GM23248 (cell line): Measurements from ENCODE around the gene NAT8L. TPM values are rescaled to one million over a fixed set of nuclear protein-coding genes. Genes with fewer than 3 reads are reported as not detected.

Experiments
- DNase-seq: peaks from one replicate; pipeline ENCODE4 v3.0.0-alpha.2; 2015
- H2AFZ ChIP-seq: fragments of 200-600 bp; sonication (generic); 2 replicates; pipeline ENCODE4 v1.6.1; 2016; ENCODE audit warnings: antibody characterized with exemption
- H3F3A ChIP-seq: fragments of 200-600 bp; sonication (generic); 2 replicates; pipeline ENCODE4 v1.6.1; 2016; ENCODE audit warnings: mild to moderate bottlenecking, antibody characterized with exemption, mixed run types; ENCODE audit not compliant: insufficient read depth
- H3K27ac ChIP-seq: fragments of 200-600 bp; sonication (generic); 2 replicates; pipeline ENCODE4 v1.5.1; 2016; ENCODE audit warnings: mild to moderate bottlenecking
- H3K27me3 ChIP-seq: fragments of 200-600 bp; sonication (generic); replicated peaks from 2 replicates; pipeline ENCODE4 v1.6.1; 2016; ENCODE audit warnings: mild to moderate bottlenecking; ENCODE audit not compliant: insufficient read depth
- H3K36me3 ChIP-seq: fragments of 200-600 bp; sonication (generic); 2 replicates; pipeline ENCODE4 v1.6.1; 2016; ENCODE audit warnings: low read depth, mild to moderate bottlenecking
- H3K4me1 ChIP-seq: fragments of 200-600 bp; sonication (generic); 2 replicates; pipeline ENCODE4 v1.6.1; 2016; ENCODE audit warnings: mild to moderate bottlenecking; ENCODE audit not compliant: insufficient read depth
- H3K4me2 ChIP-seq: fragments of 200-600 bp; sonication (generic); one replicate; pipeline ENCODE4 v1.6.1; 2016; ENCODE audit warnings: mild to moderate bottlenecking; ENCODE audit not compliant: unreplicated experiment
- H3K4me3 ChIP-seq: fragments of 200-600 bp; sonication (generic); 2 replicates; pipeline ENCODE4 v1.5.1; 2016; ENCODE audit warnings: mild to moderate bottlenecking
- H3K79me2 ChIP-seq: fragments of 200-600 bp; sonication (generic); 2 replicates; pipeline ENCODE4 v1.6.1; 2016; ENCODE audit warnings: mild to moderate bottlenecking; ENCODE audit not compliant: insufficient read depth
- H3K9ac ChIP-seq: fragments of 200-600 bp; sonication (generic); 2 replicates; pipeline ENCODE4 v1.6.1; 2016; ENCODE audit warnings: mild to moderate bottlenecking
- H3K9me2 ChIP-seq: fragments of 200-600 bp; sonication (generic); 2 replicates; pipeline ENCODE4 v1.6.1; 2016; ENCODE audit warnings: mixed run types, mild to moderate bottlenecking, moderate library complexity; ENCODE audit not compliant: insufficient read depth
- H3K9me3 ChIP-seq: fragments of 200-600 bp; sonication (generic); one replicate; pipeline ENCODE4 v1.6.1; 2017; ENCODE audit warnings: low read depth
- H4K20me1 ChIP-seq: fragments of 200-600 bp; sonication (generic); 2 replicates; pipeline ENCODE4 v1.6.0; 2016; ENCODE audit not compliant: insufficient read depth
- EZH2 ChIP-seq: fragments of 200-600 bp; sonication (generic); IDR thresholded peaks from 2 replicates; pipeline ENCODE4 v1.6.1; 2018; ENCODE audit warnings: antibody characterized with exemption, mild to moderate bottlenecking; ENCODE audit not compliant: insufficient read depth, poor library complexity, severe bottlenecking
- EZH2phosphoT487 ChIP-seq: fragments of 200-600 bp; sonication (generic); IDR thresholded peaks from 2 replicates; pipeline ENCODE4 v1.6.1; 2018; ENCODE audit warnings: antibody characterized with exemption, moderate library complexity, mild to moderate bottlenecking, low read depth; ENCODE audit not compliant: insufficient read depth
- WGBS, 2 experiments: methylation state at CpG; one replicate each; pipeline ENCODE4 v1.1.6; 2015 to 2017; ENCODE audit warnings: low lambda C conversion rate in 2 of 2, low coverage in 1 of 2; ENCODE audit errors: missing lambda C conversion rate in 2 of 2; 5-methylcytosine and 5-hydroxymethylcytosine counted together
- in situ Hi-C: fragments of 300-500 bp; cut with MboI; formaldehyde crosslinking; loops from 2 replicates; pipeline ENCODE4 v1.15.0; 2020
- polyA plus RNA-seq: library from polyadenylated mRNA; unstranded; fragments of >200 nt; fragmentation: Nextera tagmentation; extraction: Ambion mirVana; gene quantifications from 2 replicates; pipeline ENCODE4 v1.2.1, GENCODE V29; 2016
- total RNA-seq: library from RNA; depleted of rRNA; stranded (reverse); fragments of >200 nt; shearing (Covaris generic); gene quantifications from 2 replicates; pipeline ENCODE4 v1.2.3, GENCODE V29; 2014

NAT8L gene
- total and polyA plus RNA-seq, 2 experiments from 2014 or later: 0.03 TPM; not detected in 1

DNA sequence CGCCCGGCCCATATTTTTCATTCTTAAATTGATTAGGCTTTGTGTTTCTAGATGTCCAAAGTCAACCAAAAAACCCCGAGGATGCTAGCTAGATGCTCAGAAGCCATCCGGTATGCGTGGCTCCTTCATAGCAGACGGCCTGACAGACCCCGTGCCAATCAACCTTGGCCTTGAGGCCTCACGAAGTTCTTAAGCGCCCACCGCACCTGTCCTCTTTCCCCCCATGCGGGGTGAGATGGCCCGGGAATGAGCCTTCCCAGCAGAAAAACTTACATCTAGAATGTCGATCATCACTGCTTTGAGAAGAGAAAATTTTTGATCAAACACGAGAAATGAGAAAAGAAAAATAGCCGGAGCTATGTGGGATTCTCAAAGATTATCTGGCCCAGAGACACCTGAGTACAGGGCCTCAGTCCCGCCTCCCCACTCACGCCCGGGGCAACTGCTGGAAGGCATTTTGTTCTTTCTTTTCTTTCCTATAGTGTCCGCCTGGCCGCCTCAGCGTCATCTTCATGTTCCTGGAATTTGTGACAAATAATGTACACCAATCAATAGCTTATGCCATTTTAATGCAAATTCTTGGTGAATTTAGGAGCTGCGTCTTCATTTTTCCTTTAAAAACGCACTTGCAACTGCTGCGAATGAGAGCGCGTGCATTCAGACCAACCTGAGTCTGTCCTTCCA, 1.6 kb upstream of the NAT8L start:
- Histone ChIP-seq H3K27ac (no peak overlapping the region), H3K4me3 (no peak overlapping the region), H3K4me1 (no peaks in the 10 kb centered on the region), H3K27me3 (peaks cover 45% of the 10 kb centered on the region), H2AFZ (no peak overlapping the region), H3K36me3 (no peaks in the 10 kb centered on the region), H3K79me2 (no peaks in the 10 kb centered on the region), H3K9ac (no peak overlapping the region), H3K4me2 (no peak overlapping the region), H3F3A (no peaks in the 10 kb centered on the region), H4K20me1 (no peaks in the 10 kb centered on the region), H3K9me2 (no peaks in the 10 kb centered on the region), H3K9me3 (no peaks in the 10 kb centered on the region)
- no peak; the same call in 1 of the 2 replicates for TF ChIP-seq EZH2phosphoT487
- TF ChIP-seq EZH2: peak; percentile 81
- 67 to 68% methylated on average over 26 of the region's 26 CpGs for WGBS, 2 experiments
- DNase-seq: no peak
- in situ Hi-C loops: no loop called here

DNA sequence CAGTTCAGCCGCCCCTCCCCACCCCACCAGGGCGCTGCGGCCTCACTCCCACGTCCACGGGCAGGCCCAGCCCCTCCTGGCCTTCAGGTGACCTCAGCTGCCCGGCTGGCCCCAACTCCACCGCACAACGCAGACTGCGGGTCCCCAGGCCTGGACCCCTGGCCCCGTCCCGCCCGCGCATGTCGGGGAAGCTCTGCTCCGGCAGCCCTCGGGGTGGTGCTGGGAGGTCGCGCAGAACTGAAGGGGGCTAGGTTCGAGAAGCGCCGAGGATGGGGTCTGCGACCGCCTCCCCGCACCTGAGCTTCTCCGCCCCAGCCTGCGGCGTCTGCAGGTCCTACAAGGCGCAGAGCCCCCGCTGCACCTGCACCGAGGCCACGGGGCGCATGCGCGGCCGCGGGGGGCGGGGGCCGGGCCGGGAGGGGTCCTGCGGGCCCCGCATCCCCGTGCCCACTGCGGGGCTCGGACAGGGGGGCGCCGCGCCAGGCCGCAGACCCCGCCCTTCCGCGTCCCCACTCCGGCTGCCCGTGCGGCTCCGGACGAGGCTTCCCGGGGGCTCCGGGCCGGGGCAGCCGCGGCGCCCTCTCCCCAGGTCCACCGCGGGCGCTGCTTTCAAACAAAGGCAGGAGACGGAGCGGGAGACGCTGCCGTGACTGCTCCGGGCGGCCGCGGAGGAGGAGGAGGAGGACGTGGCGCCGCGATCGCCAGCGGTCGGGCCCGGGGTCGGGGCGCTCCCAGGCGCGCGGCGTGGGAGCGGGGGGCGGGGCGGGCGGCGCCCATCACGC, 672 bp upstream of the NAT8L start:
- H3K4me1 ChIP-seq: no peaks in the 10 kb centered on the region
- 0 out of 2 replicates have a peak overlapping the region, but pooled peaks have one; percentile 22 for H3K4me3 ChIP-seq
- H3K9me2 ChIP-seq: no peaks in the 10 kb centered on the region
- in situ Hi-C loops: no loop called here
- no peak overlapping the region for H3K4me2 ChIP-seq
- no peaks in the 10 kb centered on the region for H3K36me3 ChIP-seq
- no peak overlapping the region for H2AFZ ChIP-seq
- no peak overlapping the region for H3K27ac ChIP-seq
- TF ChIP-seq EZH2phosphoT487 (no peak), EZH2 (no peak)
- 2% methylated on average over 23 to 49 of the region's 93 CpGs for WGBS, 2 experiments
- H3K9me3 ChIP-seq: no peaks in the 10 kb centered on the region
- H3K79me2 ChIP-seq: no peaks in the 10 kb centered on the region
- DNase-seq: peak; percentile 49
- H3K9ac ChIP-seq: no peak overlapping the region
- H4K20me1 ChIP-seq: no peaks in the 10 kb centered on the region
- no peaks in the 10 kb centered on the region for H3F3A ChIP-seq
- peaks cover 37% of the 10 kb centered on the region for H3K27me3 ChIP-seq

DNA sequence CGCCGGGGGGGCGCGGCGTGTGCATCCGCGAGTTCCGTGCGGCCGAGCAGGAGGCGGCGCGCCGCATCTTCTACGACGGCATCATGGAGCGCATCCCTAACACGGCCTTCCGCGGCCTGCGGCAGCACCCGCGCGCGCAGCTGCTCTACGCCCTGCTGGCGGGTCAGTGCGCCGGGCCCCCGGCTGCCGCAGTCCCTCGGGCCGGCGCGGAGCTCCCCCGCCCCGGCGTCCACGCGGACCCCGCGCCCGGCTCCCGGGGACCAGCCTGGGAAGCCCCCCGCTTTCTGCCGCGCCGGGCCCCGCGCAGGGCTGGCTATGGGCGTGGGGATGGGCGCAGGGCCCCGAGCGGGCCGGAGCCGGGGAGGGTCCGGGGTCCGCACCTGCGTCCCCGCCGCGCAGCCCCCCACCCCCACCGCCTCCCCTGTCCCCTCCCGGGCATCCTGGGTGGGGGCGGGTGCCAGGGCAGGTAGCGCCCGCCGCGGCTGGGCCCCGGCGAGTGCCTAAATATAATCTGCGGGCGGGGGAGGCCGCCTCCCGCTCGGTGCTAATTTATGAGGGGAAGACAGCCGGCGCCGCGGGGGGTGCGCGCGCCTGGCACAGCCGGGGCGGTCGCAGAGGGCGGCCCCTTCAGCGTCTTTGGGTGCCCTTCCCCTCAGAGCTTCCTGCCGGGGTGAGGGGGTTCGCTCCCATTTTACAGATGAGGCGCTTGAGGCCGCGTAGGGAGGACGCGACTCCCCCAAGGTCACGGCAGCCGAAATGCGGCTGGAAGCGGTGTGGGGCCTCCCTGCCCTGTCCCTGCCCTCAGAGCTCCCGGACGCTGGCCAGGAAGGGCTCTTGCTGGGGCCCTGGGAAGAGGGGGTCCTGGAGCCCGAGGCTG, 837 bp downstream of the NAT8L start:
- Histone ChIP-seq H3K9me2 (no peaks in the 10 kb centered on the region), H3K4me3 (no peak overlapping the region), H3K9me3 (no peaks in the 10 kb centered on the region), H3K9ac (no peak overlapping the region), H3K36me3 (no peaks in the 10 kb centered on the region), H3F3A (no peaks in the 10 kb centered on the region), H4K20me1 (no peaks in the 10 kb centered on the region), H3K4me1 (no peaks in the 10 kb centered on the region), H2AFZ (no peak overlapping the region), H3K27me3 (peaks cover 32% of the 10 kb centered on the region), H3K4me2 (no peak overlapping the region), H3K27ac (no peak overlapping the region), H3K79me2 (no peaks in the 10 kb centered on the region)
- TF ChIP-seq EZH2phosphoT487: no peak
- TF ChIP-seq EZH2: peak; percentile 39
- peak; percentile 56 for DNase-seq
- in situ Hi-C loops: no loop called here
- WGBS, 2 experiments: 2 to 3% methylated on average over 30 to 34 of the region's 102 CpGs

DNA sequence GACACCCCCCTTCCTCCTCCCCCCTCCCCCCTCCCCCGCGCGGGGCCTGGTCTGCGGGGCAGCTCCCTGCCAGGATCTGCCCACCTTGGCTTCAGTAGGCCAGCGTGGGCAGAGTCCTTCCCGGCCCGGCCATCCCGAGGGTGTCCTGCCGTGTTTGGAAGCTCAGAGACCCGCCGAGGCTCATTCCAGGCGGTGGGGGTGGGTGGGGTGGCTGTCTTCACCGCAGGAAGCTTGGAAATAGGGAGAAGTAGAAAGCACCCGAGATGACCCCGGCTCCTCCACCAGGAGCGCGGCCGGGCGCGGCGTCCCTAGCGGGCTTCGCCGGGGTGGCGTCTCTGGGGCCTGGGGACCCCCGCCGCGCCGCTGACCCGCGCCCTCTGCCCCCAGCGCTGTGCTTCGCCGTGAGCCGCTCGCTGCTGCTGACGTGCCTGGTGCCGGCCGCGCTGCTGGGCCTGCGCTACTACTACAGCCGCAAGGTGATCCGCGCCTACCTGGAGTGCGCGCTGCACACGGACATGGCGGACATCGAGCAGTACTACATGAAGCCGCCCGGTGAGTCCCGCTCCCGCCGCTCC, 1.6 kb downstream of the NAT8L start:
- Histone ChIP-seq H3K36me3 (no peaks in the 10 kb centered on the region), H3F3A (no peaks in the 10 kb centered on the region), H3K4me3 (no peak overlapping the region), H3K9me2 (no peaks in the 10 kb centered on the region), H3K27ac (no peak overlapping the region), H3K4me1 (no peaks in the 10 kb centered on the region), H3K9ac (no peak overlapping the region), H3K9me3 (no peaks in the 10 kb centered on the region), H3K79me2 (no peaks in the 10 kb centered on the region), H3K4me2 (no peak overlapping the region), H4K20me1 (no peaks in the 10 kb centered on the region), H2AFZ (no peak overlapping the region), H3K27me3 (peaks cover 27% of the 10 kb centered on the region)
- WGBS, 2 experiments: 14 to 17% methylated on average over 29 to 33 of the region's 54 CpGs
- in situ Hi-C loops: no loop called here
- DNase-seq: peak; percentile 20
- TF ChIP-seq EZH2phosphoT487 (no peak), EZH2 (no peak)
